Measurements from ENCODE around the gene DCDC2B. TPM values are rescaled to one million over a fixed set of nuclear protein-coding genes. Genes with fewer than 3 reads are reported as not detected.
A peak's percentile ranks its signal among the peaks of the same experiment; 100 is the strongest.

DCDC2B gene
- total and polyA plus RNA-seq, 9 of the 15 experiments (the other 6 are each of a cell fraction or from before 2014, with no cell fraction given): not detected

GRCh38 chr1:32180186-32181060, 28.5 kb upstream of the DCDC2B start (continued):
- TF ChIP-seq PYGO2 (tag; IDR thresholded peaks at IDR 0.05) (no peak), SMARCA4 (IDR thresholded peaks at IDR 0.05) (peak; percentile 17; the same call in 1 of the 2 replicates), ZNF511 (CRISPR knock-in tag; IDR thresholded peaks at IDR 0.05) (peak; percentile 43; the same call in 1 of the 2 replicates), ZNF23 (CRISPR knock-in tag; IDR thresholded peaks at IDR 0.05) (no peak), PTBP1 (IDR thresholded peaks at IDR 0.05; ENCODE audit: low read depth, low read length) (no peak), BRD9 (IDR thresholded peaks at IDR 0.05; ENCODE audit: low read depth, partially characterized antibody) (peak; percentile 20), HDAC2 (IDR thresholded peaks at IDR 0.05) (no peak), TAF1 (IDR thresholded peaks at IDR 0.05; ENCODE audit: control insufficient read depth, extremely low read depth, insufficient read depth, low read length, severe bottlenecking) (no peak), SLC30A9 (CRISPR knock-in tag; IDR thresholded peaks at IDR 0.05) (no peak), GTF3C2 (IDR thresholded peaks at IDR 0.05; ENCODE audit: borderline replicate concordance, extremely low read depth, insufficient read length) (no peak), NUFIP1 (IDR thresholded peaks at IDR 0.05; ENCODE audit: partially characterized antibody) (no peak), ATF7 (IDR thresholded peaks at IDR 0.05) (no peak), HNRNPK (IDR thresholded peaks at IDR 0.05; ENCODE audit: low read depth, low read length, poor library complexity, severe bottlenecking) (no peak), CBFA2T2 (conservative IDR thresholded peaks at IDR 0.05) (no peak), MLLT1 (IDR thresholded peaks at IDR 0.05) (no peak), ZNF274 (IDR thresholded peaks at IDR 0.05; ENCODE audit: borderline replicate concordance, low read depth, low read length) (no peak), ZNF449 (CRISPR knock-in tag; IDR thresholded peaks at IDR 0.05) (no peak), CBX1 (IDR thresholded peaks at IDR 0.05; ENCODE audit: low read depth) (no peak), ZNF143 (CRISPR knock-in tag; IDR thresholded peaks at IDR 0.05) (no peak), ESRRB (CRISPR knock-in tag; IDR thresholded peaks at IDR 0.05; ENCODE audit: borderline replicate concordance) (no peak), PREB (CRISPR knock-in tag; IDR thresholded peaks at IDR 0.05) (no peak)

Measured in K562 (cell line).